H1 (cell line): ENCODE data around the gene MROH8. TPM values are rescaled to one million over a fixed set of nuclear protein-coding genes. Genes with fewer than 3 reads are reported as not detected.

Experiments
- CTCF ChIA-PET: fragments of 300-600 bp; sonication (Branson Sonifier 250); formaldehyde crosslinking; loops from one replicate; lab custom pipeline; 2021; ENCODE audit not compliant: partially characterized antibody; lab: Charles Lee
- POLR2A ChIA-PET: fragments of 300-600 bp; sonication (Branson Sonifier 250); formaldehyde crosslinking; loops from one replicate; lab custom pipeline; 2021; ENCODE audit warnings: inconsistent platforms; ENCODE audit not compliant: partially characterized antibody; lab: Charles Lee
- DNase-seq, 2 experiments: peaks; one replicate each; pipeline versions ENCODE4 v3.0.0 to v3.0.0-alpha.2; 2010 to 2022; ENCODE audit warnings: low spot score in 2 of 2, low read depth in 1 of 2, mixed read lengths in 1 of 2
- FAIRE-seq: peaks from 2 replicates; lab custom pipeline; 2011; peaks lifted over from hg19 to GRCh38; lab: Jason Lieb, UNC
- H2AFZ ChIP-seq: 2 replicates; pipeline ENCODE4 v1.8.1; 2012; ENCODE audit warnings: low read length, inconsistent platforms
- H2AK5ac ChIP-seq: 2 replicates; pipeline ENCODE4 v1.6.1; 2013; ENCODE audit warnings: low read depth, low read length
- H2BK120ac ChIP-seq: replicated peaks from 2 replicates; pipeline ENCODE3; 2013; ENCODE audit warnings: low read depth, low read length, inconsistent platforms
- H2BK12ac ChIP-seq: 2 replicates; pipeline ENCODE4 v1.6.1; 2013; ENCODE audit warnings: low read depth, low read length
- H2BK15ac ChIP-seq: 2 replicates; pipeline ENCODE4 v1.6.1; 2013; ENCODE audit warnings: low read length
- H2BK20ac ChIP-seq: 2 replicates; pipeline ENCODE4 v1.6.1; 2013; ENCODE audit warnings: low read length
- H2BK5ac ChIP-seq: 2 replicates; pipeline ENCODE4 v1.6.1; 2013; ENCODE audit warnings: low read depth, low read length
- H3K14ac ChIP-seq: 2 replicates; pipeline ENCODE4 v1.6.1; 2013; ENCODE audit warnings: inconsistent platforms; ENCODE audit not compliant: insufficient read length
- H3K18ac ChIP-seq: 2 replicates; pipeline ENCODE4 v1.6.1; 2013; ENCODE audit warnings: low read length; ENCODE audit errors: extremely low read depth
- H3K23ac ChIP-seq: 2 replicates; pipeline ENCODE4 v1.6.1; 2013; ENCODE audit warnings: inconsistent platforms; ENCODE audit not compliant: insufficient read length
- H3K23me2 ChIP-seq: 2 replicates; pipeline ENCODE4 v1.6.1; 2013; ENCODE audit warnings: low read depth, low read length
- H3K27ac ChIP-seq: 2 replicates; pipeline ENCODE4 v1.6.1; 2011; ENCODE audit warnings: low read depth, low read length, inconsistent platforms
- H3K27me3 ChIP-seq, 4 experiments: replicated peaks in 1 of 4; 1 replicate in 1 of 4; 2 replicates in 3 of 4; pipeline versions ENCODE4 v1.6.1 to v1.8.1; 2011 to 2013; ENCODE audit warnings: low read length in 3 of 4, mild to moderate bottlenecking in 3 of 4, inconsistent platforms in 2 of 4, mixed read lengths in 2 of 4, moderate library complexity in 1 of 4; ENCODE audit not compliant: control insufficient read depth in 3 of 4, insufficient read depth in 3 of 4; ENCODE audit errors: extremely low read depth in 1 of 4
- H3K36me3 ChIP-seq, 4 experiments: 2 replicates each; pipeline versions ENCODE4 v1.6.1 to v1.8.1; 2011 to 2013; ENCODE audit warnings: mild to moderate bottlenecking in 4 of 4, low read length in 3 of 4, moderate library complexity in 2 of 4, control low read depth in 1 of 4, inconsistent platforms in 1 of 4; ENCODE audit not compliant: insufficient read depth in 4 of 4, control insufficient read depth in 2 of 4
- H3K4ac ChIP-seq: replicated peaks from 2 replicates; pipeline ENCODE3; 2013; ENCODE audit warnings: low read length, low read depth, mixed read lengths, inconsistent platforms; ENCODE audit not compliant: insufficient read length
- H3K4me1 ChIP-seq, 4 experiments: replicated peaks in 1 of 4; 1 replicate in 1 of 4; 2 replicates in 3 of 4; pipeline versions ENCODE4 v1.6.1 to v1.8.1; 2011 to 2013; ENCODE audit warnings: low read length in 3 of 4, inconsistent platforms in 2 of 4, mixed read lengths in 1 of 4; ENCODE audit not compliant: insufficient read depth in 4 of 4, control insufficient read depth in 3 of 4
- H3K4me2 ChIP-seq, 2 experiments: 2 replicates each; pipeline versions ENCODE4 v1.6.1 to v1.8.1; 2011 to 2013; ENCODE audit warnings: low read depth in 2 of 2, low read length in 2 of 2, control low read depth in 1 of 2, inconsistent platforms in 1 of 2, mild to moderate bottlenecking in 1 of 2; ENCODE audit not compliant: insufficient read depth in 1 of 2
- H3K4me3 ChIP-seq, 4 experiments: fragments of 200-600, 300-600 bp in 1 of 4; sonication (generic), shearing (Covaris generic), sonication (Bioruptor Twin) in 1 of 4; 2 replicates each; pipeline versions ENCODE4 v1.5.1 to v1.8.1; 2011 to 2016; ENCODE audit warnings: low read length in 4 of 4, low read depth in 3 of 4, control low read depth in 2 of 4, inconsistent platforms in 2 of 4, mild to moderate bottlenecking in 2 of 4, mixed read lengths in 1 of 4, moderate library complexity in 1 of 4; ENCODE audit not compliant: insufficient read depth in 2 of 4; ENCODE audit errors: extremely low read depth in 1 of 4
- H3K56ac ChIP-seq: replicated peaks from 2 replicates; pipeline ENCODE3; 2013; ENCODE audit warnings: low read depth, mild to moderate bottlenecking, mixed read lengths, low read length, inconsistent platforms; ENCODE audit not compliant: insufficient read length
- H3K79me1 ChIP-seq: 2 replicates; pipeline ENCODE4 v1.6.1; 2013; ENCODE audit warnings: low read depth, low read length, control low read depth
- H3K79me2 ChIP-seq, 2 experiments: 2 replicates each; pipeline versions ENCODE4 v1.6.1 to v1.8.1; 2012 to 2013; ENCODE audit warnings: low read length in 2 of 2, mild to moderate bottlenecking in 2 of 2, inconsistent platforms in 1 of 2; ENCODE audit not compliant: insufficient read depth in 2 of 2, control insufficient read depth in 1 of 2
- H3K9ac ChIP-seq, 4 experiments: replicated peaks in 1 of 4; 1 replicate in 1 of 4; 2 replicates in 3 of 4; pipeline versions ENCODE4 v1.6.1 to v1.8.1; 2011 to 2013; ENCODE audit warnings: low read depth in 3 of 4, low read length in 3 of 4, control low read depth in 2 of 4, mild to moderate bottlenecking in 2 of 4, moderate library complexity in 2 of 4, inconsistent platforms in 1 of 4; ENCODE audit errors: extremely low read depth in 1 of 4
- H3K9me3 ChIP-seq, 2 experiments: 2 replicates each; pipeline versions ENCODE4 v1.6.1 to v1.8.1; 2012 to 2013; ENCODE audit warnings: mild to moderate bottlenecking in 2 of 2, moderate library complexity in 2 of 2, control low read depth in 1 of 2, inconsistent platforms in 1 of 2, low read depth in 1 of 2, low read length in 1 of 2, mixed read lengths in 1 of 2; ENCODE audit not compliant: insufficient read depth in 2 of 2
- H4K20me1 ChIP-seq, 2 experiments: replicated peaks in 1 of 2; 2 replicates each; pipeline versions ENCODE3 to v1.8.1; 2011 to 2013; ENCODE audit warnings: inconsistent platforms in 2 of 2, low read length in 2 of 2, mild to moderate bottlenecking in 1 of 2; ENCODE audit not compliant: insufficient read depth in 2 of 2, control insufficient read depth in 1 of 2
- H4K5ac ChIP-seq: 2 replicates; pipeline ENCODE4 v1.6.1; 2013; ENCODE audit warnings: low read length, low read depth, mixed read lengths, inconsistent platforms; ENCODE audit not compliant: insufficient read length
- H4K8ac ChIP-seq: 2 replicates; pipeline ENCODE4 v1.8.0; 2013; ENCODE audit warnings: mild to moderate bottlenecking, moderate library complexity, low read length, inconsistent platforms; ENCODE audit not compliant: insufficient read depth; ENCODE audit errors: extremely low read depth
- H4K91ac ChIP-seq: replicated peaks from 2 replicates; pipeline ENCODE3; 2013; ENCODE audit warnings: low read length, mixed read lengths, inconsistent platforms; ENCODE audit not compliant: insufficient read length
- CBX5 ChIP-seq: fragments of 300-800, 300-1000 bp; sonication (generic); IDR thresholded peaks from 2 replicates; pipeline ENCODE4 v1.7.1; 2016; ENCODE audit warnings: antibody characterized with exemption, low read length, low read depth
- EZH2 ChIP-seq: fragments of 200-600 bp; sonication (generic); IDR thresholded peaks from 2 replicates; pipeline ENCODE4 v1.7.1; 2012; ENCODE audit warnings: low read depth, mild to moderate bottlenecking, moderate library complexity, low read length, inconsistent platforms; ENCODE audit not compliant: severe bottlenecking
- KDM1A ChIP-seq: fragments of 200-600, 300-600 bp; sonication (generic); IDR thresholded peaks from 2 replicates; pipeline ENCODE4 v1.7.1; 2016; ENCODE audit warnings: mild to moderate bottlenecking, low read length, borderline replicate concordance
- KDM4A ChIP-seq: IDR thresholded peaks from one replicate; pipeline ENCODE4 v1.7.1; 2012; ENCODE audit warnings: low read depth, mild to moderate bottlenecking, moderate library complexity, low read length, inconsistent platforms; ENCODE audit not compliant: severe bottlenecking
- RBBP5 ChIP-seq: IDR thresholded peaks from 2 replicates; pipeline ENCODE4 v1.7.1; 2012; ENCODE audit warnings: low read depth, mild to moderate bottlenecking, inconsistent platforms, low read length, moderate library complexity, borderline replicate concordance
- SIN3A ChIP-seq, 2 experiments: IDR thresholded peaks in 1 of 2; conservative IDR thresholded peaks in 1 of 2; 2 replicates each; pipeline ENCODE4 v1.6.1; 2011 to 2012; ENCODE audit warnings: low read length in 2 of 2, improper control_type of control experiment in 1 of 2, low read depth in 1 of 2, mild to moderate bottlenecking in 1 of 2
- SIX5 ChIP-seq: IDR thresholded peaks from 2 replicates; pipeline ENCODE4 v1.6.1; 2011; ENCODE audit warnings: mild to moderate bottlenecking, low read depth, low read length
- SP4 ChIP-seq: IDR thresholded peaks from 2 replicates; pipeline ENCODE4 v1.6.1; 2012; ENCODE audit warnings: low read length, inconsistent platforms
- YY1 ChIP-seq: IDR thresholded peaks from 2 replicates; pipeline ENCODE4 v1.6.1; 2011; ENCODE audit warnings: low read depth, mild to moderate bottlenecking, low read length
- ZNF274 ChIP-seq: IDR thresholded peaks from 2 replicates; pipeline ENCODE4 v1.7.0; 2012; ENCODE audit warnings: low read length, borderline replicate concordance; ENCODE audit errors: extremely low read depth
- WGBS, 2 experiments: shearing (Covaris generic) in 1 of 2; methylation state at CpG; one replicate each; pipeline versions ENCODE4 v1.1.6 to v1.1.7; 2013 to 2015; ENCODE audit warnings: low lambda C conversion rate in 2 of 2, mixed read lengths in 2 of 2, inconsistent platforms in 1 of 2, low coverage in 1 of 2, missing lambda C conversion rate in 1 of 2; ENCODE audit not compliant: insufficient replicate concordance in 2 of 2, insufficient coverage in 1 of 2, insufficient read length in 1 of 2; ENCODE audit errors: extremely low coverage in 1 of 2, missing lambda C conversion rate in 1 of 2; 5-methylcytosine and 5-hydroxymethylcytosine counted together
- polyA plus RNA-seq, 7 experiments: library from polyadenylated mRNA; depleted of rRNA in 3 of 7; stranded (reverse) in 5 of 7; unstranded in 2 of 7; fragments of >200 nt in 5 of 7; fragments of 200-250 nt in 2 of 7; gene quantifications; 1 replicate in 5 of 7; 2 replicates in 1 of 7; 4 replicates in 1 of 7; pipeline versions ENCODE4 v1.2.1 to v1.2.3, GENCODE V29; 2011 to 2013; ENCODE audit warnings: missing spikeins in 2 of 7, mixed read lengths in 2 of 7
- total RNA-seq: library from RNA; stranded (reverse); fragmentation: NEBNext Ultra II Directional; extraction: Animal tissue kit (Norgen Biotek cat#: 25700); gene quantifications from 2 replicates; pipeline ENCODE4 v1.2.1, GENCODE V29; 2021

The MROH8 gene
- total and polyA plus RNA-seq, 2 of the 8 experiments (the other 6 are each of a cell fraction or from before 2014, with no cell fraction given), result 0.50 to 0.86 TPM

DNA sequence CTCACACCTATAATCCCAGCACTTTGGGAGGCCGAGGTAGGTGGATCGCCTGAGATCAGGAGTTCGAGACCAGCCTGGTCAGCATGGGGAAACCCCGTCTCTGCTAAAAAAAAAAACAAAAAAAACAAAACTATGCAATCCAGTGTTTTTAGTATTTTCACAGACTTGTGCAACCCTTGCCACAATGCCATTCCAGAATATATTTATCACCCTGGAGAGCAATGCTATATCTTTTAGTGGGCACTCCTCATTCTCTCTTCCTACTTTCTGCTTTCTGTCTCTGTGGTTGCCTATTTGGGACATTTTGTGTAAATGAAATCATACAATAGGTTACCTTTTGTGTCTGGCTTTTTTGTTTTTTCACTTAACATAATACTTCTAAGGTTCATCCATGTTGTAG is 39.1 kb upstream of the MROH8 start:
- H2BK5ac ChIP-seq, result no peak overlapping the region
- peaks cover 0 to 16% of the 10 kb centered on the region in 2 experiments; a peak in 3 of 4 replicates for H3K79me2 ChIP-seq
- H2AFZ ChIP-seq, result no peak overlapping the region
- no peak overlapping the region for H2BK15ac ChIP-seq
- H3K36me3 ChIP-seq, result peaks cover 0 to 64% (median 24%) of the 10 kb centered on the region in 4 experiments
- H3K79me1 ChIP-seq, result peaks cover 2% of the 10 kb centered on the region; the same call in 1 of the 2 replicates
- no peak for FAIRE-seq
- H4K91ac ChIP-seq, result no peak overlapping the region
- H3K27ac ChIP-seq, result no peak overlapping the region
- H3K18ac ChIP-seq, result no peak overlapping the region
- H3K4ac ChIP-seq, result no peak overlapping the region
- no peak overlapping the region for H2BK20ac ChIP-seq
- no peak overlapping the region for H4K5ac ChIP-seq
- no peak overlapping the region for H2BK120ac ChIP-seq
- H3K9ac ChIP-seq, result no peak overlapping the region
- H4K20me1 ChIP-seq, result peaks cover 2 to 3% of the 10 kb centered on the region in 2 experiments
- ChIA-PET POLR2A (interaction anchor here (0.9 to 1.3 kb wide), 2 partner anchors 10 to 26 kb away, joined by 3 to 4 read pairs; no protein-coding TSS in a partner anchor), CTCF (interaction anchor here (0.7 to 1.1 kb wide), 2 partner anchors 23 to 76 kb away, joined by 5 to 6 read pairs; no protein-coding TSS in a partner anchor)
- H3K56ac ChIP-seq, result no peak overlapping the region
- H3K14ac ChIP-seq, result no peak overlapping the region
- no peaks in the 10 kb centered on the region for H3K23me2 ChIP-seq
- H3K4me1 ChIP-seq, result peaks cover 0 to 6% (median 0%) of the 10 kb centered on the region in 4 experiments; a peak in 3 of 7 replicates
- H3K23ac ChIP-seq, result no peak overlapping the region
- WGBS, 2 experiments, result 90% methylated on average over 4 of the region's 4 CpGs; no CpG with 5 or more reads in 1 of the 2 experiments
- no peak overlapping the region for H3K4me2 ChIP-seq
- no peak overlapping the region for H3K4me3 ChIP-seq
- H3K9me3 ChIP-seq, result no peaks in the 10 kb centered on the region
- no peak for DNase-seq
- H2AK5ac ChIP-seq, result no peak overlapping the region
- H2BK12ac ChIP-seq, result no peak overlapping the region
- H4K8ac ChIP-seq, result no peak overlapping the region
- no peaks in the 10 kb centered on the region for H3K27me3 ChIP-seq
- TF ChIP-seq RBBP5, result no peak
- no peak for TF ChIP-seq YY1
- TF ChIP-seq ZNF274, result no peak
- TF ChIP-seq KDM4A, result no peak
- TF ChIP-seq EZH2, result no peak
- no peak for TF ChIP-seq KDM1A
- no peak for TF ChIP-seq CBX5
- no peak for TF ChIP-seq SIX5
- no peak for TF ChIP-seq SIN3A (conservative IDR thresholded peaks at IDR 0.05 in 1 of 2, IDR thresholded peaks at IDR 0.05 in 1 of 2; ENCODE audit: low read depth in 1 of 2, low read length in 2 of 2)
- TF ChIP-seq SP4, result no peak
